Measurements from ENCODE around the gene VPS33B. TPM values are rescaled to one million over a fixed set of nuclear protein-coding genes. Genes with fewer than 3 reads are reported as not detected.

Gene VPS33B
- total and polyA plus RNA-seq, 4 donors, result 1.3 to 8.9 (median 4.5) TPM

DNA sequence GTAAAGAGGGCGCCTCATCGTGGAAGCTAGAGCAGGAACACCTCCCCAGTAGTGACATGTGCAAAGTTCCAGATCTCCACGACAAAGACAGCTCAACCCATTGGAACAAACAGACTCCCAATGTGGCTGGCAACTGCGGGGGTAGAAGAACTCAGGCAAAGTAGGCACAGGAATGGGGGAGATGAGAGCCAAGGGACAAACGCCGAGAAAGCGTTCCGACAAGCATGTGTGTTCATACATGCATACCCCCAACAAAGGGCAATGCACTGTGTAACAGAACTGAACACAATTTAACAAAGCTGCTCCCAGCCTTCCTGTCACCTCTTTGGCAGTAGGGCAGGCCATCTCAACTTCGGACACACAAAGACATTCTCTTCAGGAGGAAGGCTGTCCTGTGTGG, 56.1 kb downstream of the VPS33B start:
- Histone ChIP-seq H3K9ac (ENCODE audit: low read depth in 1 of 2, low read length in 2 of 2) (no peak overlapping the region), H3K36me3 (ENCODE audit: control insufficient read depth in 4 of 4, insufficient read depth in 3 of 4, low read depth in 1 of 4, low read length in 3 of 4) (peaks cover under 1 to 25% (median 6%) of the 10 kb centered on the region in 4 donors)
- WGBS, result 94% methylated on average over 9 of the region's 9 CpGs

GRCh38 chr15:90962021-90962420, 60.4 kb downstream of the VPS33B start:
- no peak for DNase-seq (ENCODE audit: low spot score)
- Histone ChIP-seq H3K27ac (ENCODE audit: low read depth in 1 of 2, low read length in 2 of 2) (no peak overlapping the region), H3K4me3 (ENCODE audit: low read depth in 1 of 3, low read length in 3 of 3) (no peak overlapping the region), H3K9me3 (ENCODE audit: control insufficient read depth in 4 of 4, low read length in 3 of 4) (no peaks in the 10 kb centered on the region), H3K36me3 (ENCODE audit: control insufficient read depth in 4 of 4, insufficient read depth in 3 of 4, low read depth in 1 of 4, low read length in 3 of 4) (peaks cover 2 to 30% (median 10%) of the 10 kb centered on the region in 4 donors), H3K27me3 (ENCODE audit: control insufficient read depth in 4 of 4, insufficient read depth in 4 of 4, low read length in 3 of 4) (no peaks in the 10 kb centered on the region), H3K4me1 (ENCODE audit: control insufficient read depth in 4 of 4, insufficient read depth in 4 of 4, low read length in 3 of 4) (peaks cover 0 to 8% (median 0%) of the 10 kb centered on the region in 4 donors), H3K9ac (ENCODE audit: low read depth in 1 of 2, low read length in 2 of 2) (no peak overlapping the region)
- WGBS, result 92% methylated on average over 4 of the region's 4 CpGs
- TF ChIP-seq, protein P1, sequence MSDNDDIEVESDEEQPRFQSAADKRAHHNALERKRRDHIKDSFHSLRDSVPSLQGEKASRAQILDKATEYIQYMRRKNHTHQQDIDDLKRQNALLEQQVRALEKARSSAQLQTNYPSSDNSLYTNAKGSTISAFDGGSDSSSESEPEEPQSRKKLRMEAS (IDR thresholded peaks at IDR 0.05), result no peak
- TF ChIP-seq EGR1 (IDR thresholded peaks at IDR 0.05; ENCODE audit: low read depth in 2 of 2) (no peak), HNF4G (IDR thresholded peaks at IDR 0.05) (no peak), SP1 (IDR thresholded peaks at IDR 0.05) (no peak), JUND (IDR thresholded peaks at IDR 0.05) (no peak), TAF1 (conservative IDR thresholded peaks at IDR 0.05) (no peak), GABPA (IDR thresholded peaks at IDR 0.05 in 1 of 2, conservative IDR thresholded peaks at IDR 0.05 in 1 of 2) (no peak), NR2F2 (IDR thresholded peaks at IDR 0.05) (no peak), RAD21 (IDR thresholded peaks at IDR 0.05) (no peak)
- TF ChIP-seq, protein P2, sequence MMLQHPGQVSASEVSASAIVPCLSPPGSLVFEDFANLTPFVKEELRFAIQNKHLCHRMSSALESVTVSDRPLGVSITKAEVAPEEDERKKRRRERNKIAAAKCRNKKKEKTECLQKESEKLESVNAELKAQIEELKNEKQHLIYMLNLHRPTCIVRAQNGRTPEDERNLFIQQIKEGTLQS (IDR thresholded peaks at IDR 0.05), result no peak
- TF ChIP-seq, protein P3, sequence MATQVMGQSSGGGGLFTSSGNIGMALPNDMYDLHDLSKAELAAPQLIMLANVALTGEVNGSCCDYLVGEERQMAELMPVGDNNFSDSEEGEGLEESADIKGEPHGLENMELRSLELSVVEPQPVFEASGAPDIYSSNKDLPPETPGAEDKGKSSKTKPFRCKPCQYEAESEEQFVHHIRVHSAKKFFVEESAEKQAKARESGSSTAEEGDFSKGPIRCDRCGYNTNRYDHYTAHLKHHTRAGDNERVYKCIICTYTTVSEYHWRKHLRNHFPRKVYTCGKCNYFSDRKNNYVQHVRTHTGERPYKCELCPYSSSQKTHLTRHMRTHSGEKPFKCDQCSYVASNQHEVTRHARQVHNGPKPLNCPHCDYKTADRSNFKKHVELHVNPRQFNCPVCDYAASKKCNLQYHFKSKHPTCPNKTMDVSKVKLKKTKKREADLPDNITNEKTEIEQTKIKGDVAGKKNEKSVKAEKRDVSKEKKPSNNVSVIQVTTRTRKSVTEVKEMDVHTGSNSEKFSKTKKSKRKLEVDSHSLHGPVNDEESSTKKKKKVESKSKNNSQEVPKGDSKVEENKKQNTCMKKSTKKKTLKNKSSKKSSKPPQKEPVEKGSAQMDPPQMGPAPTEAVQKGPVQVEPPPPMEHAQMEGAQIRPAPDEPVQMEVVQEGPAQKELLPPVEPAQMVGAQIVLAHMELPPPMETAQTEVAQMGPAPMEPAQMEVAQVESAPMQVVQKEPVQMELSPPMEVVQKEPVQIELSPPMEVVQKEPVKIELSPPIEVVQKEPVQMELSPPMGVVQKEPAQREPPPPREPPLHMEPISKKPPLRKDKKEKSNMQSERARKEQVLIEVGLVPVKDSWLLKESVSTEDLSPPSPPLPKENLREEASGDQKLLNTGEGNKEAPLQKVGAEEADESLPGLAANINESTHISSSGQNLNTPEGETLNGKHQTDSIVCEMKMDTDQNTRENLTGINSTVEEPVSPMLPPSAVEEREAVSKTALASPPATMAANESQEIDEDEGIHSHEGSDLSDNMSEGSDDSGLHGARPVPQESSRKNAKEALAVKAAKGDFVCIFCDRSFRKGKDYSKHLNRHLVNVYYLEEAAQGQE (IDR thresholded peaks at IDR 0.05), result no peak
- TF ChIP-seq, protein P4, sequence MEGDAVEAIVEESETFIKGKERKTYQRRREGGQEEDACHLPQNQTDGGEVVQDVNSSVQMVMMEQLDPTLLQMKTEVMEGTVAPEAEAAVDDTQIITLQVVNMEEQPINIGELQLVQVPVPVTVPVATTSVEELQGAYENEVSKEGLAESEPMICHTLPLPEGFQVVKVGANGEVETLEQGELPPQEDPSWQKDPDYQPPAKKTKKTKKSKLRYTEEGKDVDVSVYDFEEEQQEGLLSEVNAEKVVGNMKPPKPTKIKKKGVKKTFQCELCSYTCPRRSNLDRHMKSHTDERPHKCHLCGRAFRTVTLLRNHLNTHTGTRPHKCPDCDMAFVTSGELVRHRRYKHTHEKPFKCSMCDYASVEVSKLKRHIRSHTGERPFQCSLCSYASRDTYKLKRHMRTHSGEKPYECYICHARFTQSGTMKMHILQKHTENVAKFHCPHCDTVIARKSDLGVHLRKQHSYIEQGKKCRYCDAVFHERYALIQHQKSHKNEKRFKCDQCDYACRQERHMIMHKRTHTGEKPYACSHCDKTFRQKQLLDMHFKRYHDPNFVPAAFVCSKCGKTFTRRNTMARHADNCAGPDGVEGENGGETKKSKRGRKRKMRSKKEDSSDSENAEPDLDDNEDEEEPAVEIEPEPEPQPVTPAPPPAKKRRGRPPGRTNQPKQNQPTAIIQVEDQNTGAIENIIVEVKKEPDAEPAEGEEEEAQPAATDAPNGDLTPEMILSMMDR (IDR thresholded peaks at IDR 0.05; ENCODE audit: low read depth, low read length, missing input control), result no peak

More for the DNA sequence above, 56.1 kb downstream of the VPS33B start:
- Histone ChIP-seq H3K27me3 (ENCODE audit: control insufficient read depth in 4 of 4, insufficient read depth in 4 of 4, low read length in 3 of 4) (no peaks in the 10 kb centered on the region), H3K4me3 (ENCODE audit: low read depth in 1 of 3, low read length in 3 of 3) (no peak overlapping the region), H3K27ac (ENCODE audit: low read depth in 1 of 2, low read length in 2 of 2) (no peak overlapping the region), H3K9me3 (ENCODE audit: control insufficient read depth in 4 of 4, low read length in 3 of 4) (no peaks in the 10 kb centered on the region), H3K4me1 (ENCODE audit: control insufficient read depth in 4 of 4, insufficient read depth in 4 of 4, low read length in 3 of 4) (no peaks in the 10 kb centered on the region)
- TF ChIP-seq, protein P3 (IDR thresholded peaks at IDR 0.05), result no peak
- TF ChIP-seq EGR1 (IDR thresholded peaks at IDR 0.05; ENCODE audit: low read depth in 2 of 2) (no peak), HNF4G (IDR thresholded peaks at IDR 0.05) (no peak), SP1 (IDR thresholded peaks at IDR 0.05) (no peak), ZBTB33 (IDR thresholded peaks at IDR 0.05) (no peak)
- DNase-seq (ENCODE audit: low spot score), result no peak
